G401 (cell line): Measurements from ENCODE around the gene C17orf67. TPM values are rescaled to one million over a fixed set of nuclear protein-coding genes. Genes with fewer than 3 reads are reported as not detected.
"Not testable (repeated sequence)": the region's sequence is repeated elsewhere in the genome, so short reads cannot be mapped to it uniquely, and the experiment has no call there.

ENCODE experiments used
- DNase-seq: peaks from one replicate; pipeline ENCODE4 v3.0.0-alpha.2; 2015; ENCODE audit warnings: low spot score
- in situ Hi-C: cut with HindIII; loops from 2 replicates; pipeline ENCODE4 v1.10.0; 2016; ENCODE audit warnings: low sequenced_read_pairs, mixed read lengths
- total RNA-seq: library from RNA; depleted of rRNA; stranded (reverse); fragments of >200 nt; shearing (Covaris generic); gene quantifications from 2 replicates; pipeline ENCODE4 v1.2.3, GENCODE V29; 2014

The C17orf67 gene
- total RNA-seq, 1 experiment from 2014 or later = 0.51 TPM

DNA sequence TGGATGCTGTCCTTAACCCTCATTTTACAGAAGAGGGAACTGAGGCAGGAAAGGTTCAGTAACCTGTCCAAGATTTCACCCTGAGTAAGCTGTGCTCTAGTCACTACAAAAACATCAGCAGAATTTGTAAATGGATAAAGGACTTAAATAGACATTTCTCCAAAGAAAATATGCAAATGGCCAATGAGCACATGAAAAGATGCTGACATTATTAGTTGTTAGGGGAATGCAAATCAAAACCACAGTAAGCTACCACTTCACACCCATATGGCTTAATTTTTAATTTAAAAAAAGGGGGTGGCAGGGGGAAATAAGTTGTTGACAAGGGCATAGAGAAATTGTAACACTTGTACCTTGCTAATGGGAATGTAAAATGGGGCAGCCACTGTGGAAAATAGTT, 51.4 kb downstream of the C17orf67 start:
- in situ Hi-C loops = no loop called here
- no peak for DNase-seq

DNA sequence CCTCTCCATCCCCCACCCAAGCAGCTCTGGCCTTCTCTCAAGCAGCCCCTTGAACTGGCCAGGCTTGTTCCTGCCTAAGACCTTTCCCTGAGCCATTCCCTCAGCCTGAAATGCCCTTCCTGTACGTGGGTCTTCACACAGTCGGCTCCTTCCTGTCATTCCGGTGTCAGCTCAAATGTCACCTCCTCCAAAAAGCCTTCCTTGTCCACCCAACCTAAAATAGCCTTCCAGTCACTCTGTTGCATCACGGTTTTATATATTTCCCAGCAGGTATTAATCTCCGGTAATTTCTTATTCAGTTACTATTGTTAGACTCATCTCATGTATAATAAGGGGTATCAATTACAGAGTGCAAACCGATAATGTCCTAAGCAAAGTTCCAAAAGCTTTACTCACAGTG, 51.8 kb downstream of the C17orf67 start:
- no peak for DNase-seq
- in situ Hi-C loops = no loop called here

DNA sequence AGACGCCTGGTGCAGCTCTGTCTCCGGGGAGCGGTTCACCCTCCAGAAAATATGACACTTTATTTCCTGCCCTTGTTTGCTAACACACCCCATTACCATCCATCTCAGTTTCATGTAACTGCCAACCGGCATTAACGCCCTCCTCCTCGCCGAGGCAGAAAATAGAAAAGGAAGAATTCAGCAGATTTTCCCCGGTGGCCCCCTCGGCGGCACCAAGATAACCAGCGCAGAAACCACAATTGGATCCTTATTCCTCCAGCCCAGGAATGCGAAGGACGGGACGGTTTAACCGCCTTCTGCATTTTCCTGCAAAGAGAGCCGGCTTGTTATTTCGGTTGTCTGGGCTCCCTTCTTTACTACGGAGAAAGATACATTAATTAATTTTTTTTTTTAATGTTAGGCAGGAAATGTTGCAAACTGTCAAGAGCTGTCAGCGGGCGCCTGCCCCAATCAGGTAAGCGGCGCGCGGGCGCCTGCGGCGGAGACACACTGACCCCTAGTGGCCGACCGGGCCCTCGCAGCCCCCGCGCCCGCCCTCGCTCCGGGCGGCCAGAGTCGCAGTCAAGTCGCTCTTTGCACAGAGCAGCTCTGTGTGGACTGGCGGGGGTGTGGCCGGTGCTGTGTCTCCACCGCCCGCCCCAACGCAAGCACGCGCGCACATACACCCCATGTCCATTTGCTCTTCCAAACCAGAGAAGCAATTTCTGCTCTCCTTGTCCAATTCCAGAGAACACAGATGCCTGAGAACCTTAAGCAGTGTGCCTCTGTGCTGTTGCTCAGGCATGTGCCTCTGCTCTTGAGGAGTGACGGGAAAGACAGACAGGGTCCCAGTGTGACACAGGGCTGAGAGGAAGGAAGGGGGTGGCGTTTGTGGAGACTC, 53.6 kb downstream of the C17orf67 start:
- in situ Hi-C loops = no loop called here
- DNase-seq = peak; percentile 70

DNA sequence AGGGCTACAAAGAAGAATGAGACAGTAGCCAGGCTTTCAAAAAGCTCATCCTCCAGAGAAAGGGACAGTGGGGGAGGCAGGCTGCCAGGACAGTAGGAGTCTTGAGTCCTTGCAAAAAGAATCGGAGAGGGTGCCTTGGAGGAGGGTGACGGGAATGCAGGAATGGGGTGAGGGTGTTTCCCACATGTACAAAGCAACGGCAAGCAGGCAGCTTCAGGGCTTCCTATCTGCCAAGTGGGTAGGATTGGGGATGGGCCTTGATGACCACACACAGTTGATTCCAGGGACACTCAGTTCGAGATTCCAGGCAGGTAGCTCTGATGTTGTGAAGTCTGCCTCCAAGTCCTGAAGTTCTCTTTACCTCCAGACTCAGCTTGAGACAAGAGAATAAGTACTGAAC, 54.4 kb downstream of the C17orf67 start:
- in situ Hi-C loops = no loop called here
- no peak for DNase-seq

- DNase-seq = no peak
- in situ Hi-C loops = no loop called here
Measured at GRCh38 chr17:56778898-56779297, 54.8 kb downstream of the C17orf67 start.

- in situ Hi-C loops = no loop called here
- DNase-seq = no peak
Measured at GRCh38 chr17:56777859-56778258, 55.9 kb downstream of the C17orf67 start.

DNA sequence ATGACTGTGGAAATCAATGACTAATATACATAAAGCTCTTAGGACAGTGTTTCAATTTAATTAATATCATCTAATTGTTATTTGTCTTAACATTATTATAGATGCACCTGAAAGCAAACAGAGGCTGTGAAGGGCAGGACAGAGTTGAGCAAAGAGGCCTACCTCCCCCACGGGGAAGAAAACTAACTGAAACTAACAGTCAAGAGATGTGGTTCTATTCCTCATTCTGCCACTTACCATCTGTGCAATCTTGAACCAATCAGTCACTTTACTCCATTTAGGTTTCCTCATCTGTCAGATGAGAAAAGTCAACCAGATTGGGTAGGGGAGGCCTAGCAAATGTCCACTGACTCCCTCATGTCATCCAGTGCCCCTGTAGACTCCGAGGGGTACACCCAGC, 59.1 kb downstream of the C17orf67 start:
- in situ Hi-C loops = no loop called here
- no peak for DNase-seq

GRCh38 chr17:56773124-56773523, 60.6 kb downstream of the C17orf67 start:
- no peak for DNase-seq
- in situ Hi-C loops = no loop called here

DNA sequence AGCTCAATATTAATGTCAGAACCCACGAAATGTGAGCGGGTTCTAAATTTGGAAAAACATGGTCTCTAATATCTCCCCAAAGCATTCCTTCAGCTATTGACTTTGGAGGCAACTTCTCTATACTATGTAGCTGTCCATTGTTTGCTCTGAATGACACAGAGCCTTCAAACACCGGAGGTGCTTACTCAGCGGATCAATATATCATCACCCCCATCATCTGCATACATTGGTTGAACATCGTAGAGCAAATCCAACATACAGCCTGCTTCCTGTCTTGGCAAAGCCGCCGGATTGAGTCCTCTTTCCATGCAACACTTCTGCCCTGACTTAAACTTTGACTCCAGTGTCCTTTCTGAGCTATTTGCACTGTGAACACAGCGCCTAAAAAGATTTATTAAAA, 61.3 kb downstream of the C17orf67 start:
- in situ Hi-C loops = no loop called here

DNA sequence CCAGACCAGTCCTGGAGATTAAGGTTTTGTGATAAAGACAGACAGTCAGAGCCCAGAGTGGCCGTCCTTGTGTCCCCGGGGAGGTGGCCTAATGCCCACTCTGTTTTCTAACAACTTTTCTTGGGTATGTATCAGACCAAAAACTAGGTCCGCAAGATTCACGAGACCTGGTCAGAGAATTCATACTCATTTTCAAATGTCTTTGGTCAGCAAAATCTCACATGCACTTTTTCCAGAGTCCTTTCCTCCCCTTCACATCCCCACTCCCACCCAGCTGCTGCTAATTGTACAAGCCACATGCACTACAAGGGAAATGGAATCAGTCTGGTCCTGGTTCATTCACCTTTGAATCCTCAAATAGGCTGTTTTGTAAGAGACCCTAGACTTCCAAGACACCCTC, 61.7 kb downstream of the C17orf67 start:
- in situ Hi-C loops = no loop called here
- no peak for DNase-seq

More for the DNA sequence above, 61.3 kb downstream of the C17orf67 start:
- no peak for DNase-seq

- DNase-seq = no peak
- in situ Hi-C loops = no loop called here
Measured at GRCh38 chr17:56771563-56771962, 62.2 kb downstream of the C17orf67 start.

DNA sequence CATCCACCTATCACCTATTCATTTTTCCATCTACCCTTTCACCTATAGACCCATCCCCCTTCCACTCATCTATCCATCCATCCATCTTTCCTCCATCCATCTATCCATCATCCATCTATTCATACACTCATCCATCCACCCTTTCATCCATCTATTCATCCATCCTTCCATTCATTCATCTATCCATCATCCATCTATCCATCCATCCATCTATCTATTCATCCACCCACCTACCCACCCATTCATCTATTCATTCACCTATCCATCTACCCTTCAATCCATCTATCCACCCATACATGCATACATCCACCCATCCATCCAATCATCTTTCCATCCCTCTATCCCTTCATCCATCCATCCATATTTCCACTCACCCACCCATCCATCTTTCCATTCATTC, 63.3 kb downstream of the C17orf67 start:
- DNase-seq = no peak
- in situ Hi-C loops = no loop called here

DNA sequence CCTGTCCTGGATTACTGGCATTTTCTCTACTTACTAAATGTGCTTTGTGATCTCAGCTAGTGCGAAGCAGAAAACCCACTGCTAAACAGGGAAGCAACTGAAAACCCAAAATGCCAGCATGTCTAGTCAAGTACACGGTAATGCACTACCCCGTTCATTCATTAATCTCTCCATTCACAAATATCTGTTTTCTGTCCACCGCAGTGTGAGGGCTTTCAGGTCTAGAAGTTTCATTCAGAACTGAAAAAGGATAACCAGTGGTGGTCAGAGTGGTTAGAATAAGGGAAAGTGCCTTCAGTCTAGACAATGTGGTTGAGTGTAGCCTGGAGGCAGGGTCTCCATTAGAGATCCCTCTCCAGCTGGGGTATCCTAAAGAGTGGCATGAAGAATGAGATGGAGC, 68.3 kb downstream of the C17orf67 start:
- in situ Hi-C loops = no loop called here

DNA sequence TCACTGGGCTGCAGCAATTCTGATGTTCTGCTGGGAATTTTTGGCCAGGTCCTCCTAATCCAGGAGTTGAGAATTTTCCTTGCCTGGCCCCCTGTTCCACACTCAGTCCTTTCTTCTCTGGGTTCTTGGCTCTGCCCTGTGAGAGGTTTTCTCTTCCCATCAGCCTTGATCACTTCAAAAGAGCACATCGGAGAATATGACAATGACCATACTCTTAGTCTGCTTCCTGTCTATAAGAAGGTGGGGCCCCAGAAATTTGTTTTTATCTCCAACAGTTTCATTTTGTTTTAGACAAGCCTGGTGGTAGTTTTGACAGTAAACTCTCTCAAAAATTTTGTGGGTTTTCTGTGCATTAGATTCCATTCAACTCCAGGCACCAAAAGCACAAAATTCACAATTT, 70.7 kb downstream of the C17orf67 start:
- DNase-seq = no peak
- in situ Hi-C loops = no loop called here

More for the DNA sequence above, 68.3 kb downstream of the C17orf67 start:
- no peak for DNase-seq

GRCh38 chr17:56762144-56762543, 71.6 kb downstream of the C17orf67 start:
- no peak for DNase-seq
- in situ Hi-C loops = no loop called here

DNA sequence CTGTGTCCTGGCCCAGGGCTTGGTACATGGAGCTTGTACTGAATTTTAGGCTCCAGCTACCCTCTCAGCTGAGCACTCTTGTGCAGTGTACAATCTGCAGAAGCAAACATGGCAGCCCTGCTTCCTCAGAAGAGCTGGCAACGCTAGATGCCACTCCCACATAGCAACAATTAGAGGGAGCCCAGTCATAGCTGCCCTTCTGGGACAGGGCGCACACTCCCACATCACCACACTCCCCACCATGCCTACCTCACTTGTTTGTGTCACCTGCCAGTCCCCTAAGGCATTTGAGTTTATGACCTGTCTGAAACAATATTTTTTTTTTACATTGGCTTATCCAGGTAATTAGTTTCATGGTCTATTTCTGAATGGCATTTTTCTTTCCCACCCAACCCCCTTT, 72.3 kb downstream of the C17orf67 start:
- in situ Hi-C loops = no loop called here

DNA sequence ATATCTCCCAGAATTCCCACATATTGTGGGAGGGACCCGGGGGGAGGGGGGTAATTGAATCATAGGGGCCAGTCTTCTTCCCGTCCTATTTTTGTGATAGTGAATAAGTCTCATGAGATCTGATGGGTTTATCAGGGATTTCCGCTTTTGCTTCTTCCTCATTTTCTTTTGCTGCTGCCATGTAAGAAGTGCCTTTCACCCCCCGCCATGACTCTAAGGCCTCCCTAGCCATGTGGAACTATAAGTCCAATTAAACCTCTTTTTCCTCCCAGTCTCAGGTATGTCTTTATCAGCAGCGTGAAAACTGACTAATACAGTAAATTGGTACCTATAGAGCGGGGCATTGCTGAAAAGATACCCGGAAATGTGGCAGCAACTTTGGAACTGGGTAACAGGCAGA, 76.1 kb downstream of the C17orf67 start:
- in situ Hi-C loops, DNase-seq: not testable (repeated sequence)

More for the DNA sequence above, 72.3 kb downstream of the C17orf67 start:
- no peak for DNase-seq

- DNase-seq = no peak
- in situ Hi-C loops = no loop called here
Measured at GRCh38 chr17:56756536-56756935, 77.2 kb downstream of the C17orf67 start.

- in situ Hi-C loops = no loop called here
- DNase-seq = no peak
Measured at GRCh38 chr17:56755310-56755709, 78.4 kb downstream of the C17orf67 start.

DNA sequence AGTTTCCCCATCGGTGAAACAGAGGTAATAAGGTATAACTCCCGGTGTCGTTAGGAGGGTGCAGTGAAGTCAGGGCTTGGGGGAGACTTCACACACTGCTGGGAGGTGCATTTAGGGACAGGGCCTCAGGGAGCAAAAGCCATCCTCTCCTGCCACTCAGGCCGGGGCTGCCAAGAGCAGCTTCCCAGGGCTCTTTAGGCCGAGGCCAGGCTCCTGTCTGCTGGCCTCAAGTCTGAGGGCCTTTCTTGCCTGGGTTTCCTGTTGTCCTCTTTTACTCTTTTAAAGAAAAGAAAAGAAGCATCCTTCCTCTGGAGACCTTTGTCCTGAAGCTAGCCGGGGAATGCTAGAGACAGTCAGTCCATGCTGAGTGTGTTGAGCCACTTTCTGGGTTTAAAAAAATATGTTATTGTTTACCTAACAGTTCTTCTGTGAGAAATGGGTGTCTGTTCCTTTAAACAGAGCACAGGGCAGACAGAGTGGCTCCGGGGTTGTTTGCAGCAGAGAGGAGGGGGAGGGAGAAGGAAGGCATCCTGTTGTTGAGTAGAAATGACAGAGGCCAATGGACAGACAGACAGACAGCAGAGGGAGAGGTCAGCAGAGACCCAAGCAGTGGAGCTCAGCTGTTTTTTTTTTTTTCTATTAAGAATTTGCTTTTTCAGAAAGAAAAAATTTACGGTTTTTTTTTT, 79.1 kb downstream of the C17orf67 start:
- in situ Hi-C loops = no loop called here
- DNase-seq = no peak
